Spleen (tissue), 7 donors: ENCODE data around the gene LIPT1.

Experiments
- CTCF ChIP-seq, 11 experiments: fragments of 200-600 bp in 7 of 11; fragments of 450-650 bp in 4 of 11; sonication (generic) in 4 of 11; IDR thresholded peaks in 8 of 11; conservative IDR thresholded peaks in 3 of 11; 1 replicate in 7 of 11; 2 replicates in 4 of 11; pipeline versions ENCODE4 v1.4.0 to v1.8.0; 2016 to 2021; ENCODE audit warnings: antibody characterized with exemption in 11 of 11, inconsistent platforms in 4 of 11, mild to moderate bottlenecking in 1 of 11
- POLR2AphosphoS5 ChIP-seq, 3 donors: sonication (generic); formaldehyde crosslinking; IDR thresholded peaks; one replicate each; pipeline ENCODE4 v1.5.1; 2017; ENCODE audit warnings: antibody characterized with exemption in 3 of 3
- donor health status: DM: no; HTN: no; CAD: no; lungs with moderate emphysema.
- donor health status: DM: no; HTN: no; CAD: no.
- donor health status: DM: no; HTN: no; CAD: no.

- TF ChIP-seq CTCF (IDR thresholded peaks at IDR 0.05 in 8 of 11, conservative IDR thresholded peaks at IDR 0.05 in 3 of 11) (no peak), POLR2AphosphoS5 (IDR thresholded peaks at IDR 0.05) (no peak)
Observed at GRCh38 chr2:99106913-99107312, 47.9 kb upstream of the LIPT1 start.
